D721Med (cell line): ENCODE results near the gene CYP51A1.
A peak's percentile ranks its signal among the peaks of the same experiment; 100 is the strongest.

ENCODE experiments used
- DNase-seq: peaks from one replicate; pipeline ENCODE4 v3.0.0; 2011; ENCODE audit warnings: low spot score; ENCODE audit not compliant: insufficient read length
- FAIRE-seq: peaks from 2 replicates; lab custom pipeline; 2011; peaks lifted over from hg19 to GRCh38; lab: Jason Lieb, UNC
- CTCF ChIP-seq: IDR thresholded peaks from 2 replicates; pipeline ENCODE4 v1.5.1; 2012; ENCODE audit warnings: mild to moderate bottlenecking, control low read depth; ENCODE audit not compliant: insufficient read depth; ENCODE audit errors: missing control alignments

CYP51A1 gene

GRCh38 chr7:92135052-92135889 is 994 bp upstream of the CYP51A1 start:
- TF ChIP-seq CTCF: no peak
- DNase-seq (no peak), FAIRE-seq (no peak)

GRCh38 chr7:92133737-92134270 is 473 bp downstream of the CYP51A1 start:
- DNase-seq: no peak
- peak; percentile 68 for TF ChIP-seq CTCF
- FAIRE-seq: no peak

- DNase-seq (no peak), FAIRE-seq (no peak)
- no peak for TF ChIP-seq CTCF
These were observed 1.0 kb downstream of the CYP51A1 start for GRCh38 chr7:92133133-92133736.

GRCh38 chr7:92131764-92132330 is 2.4 kb downstream of the CYP51A1 start:
- DNase-seq (no peak), FAIRE-seq (no peak)
- TF ChIP-seq CTCF: no peak

- no peak for DNase-seq
- no peak for TF ChIP-seq CTCF
- FAIRE-seq: no peak
These were observed 3.2 kb downstream of the CYP51A1 start for GRCh38 chr7:92131093-92131492.

- no peak for DNase-seq
- no peak for TF ChIP-seq CTCF
- FAIRE-seq: no peak
These were observed 12.6 kb downstream of the CYP51A1 start for GRCh38 chr7:92121681-92122080.
